Measurements from ENCODE around the gene CCDC117.
"Not testable (repeated sequence)": the region's sequence is repeated elsewhere in the genome, so short reads cannot be mapped to it uniquely, and the experiment has no call there.

The CCDC117 gene

GRCh38 chr22:28772633-28773460 is at the start of gene CCDC117:
TSS of gene CCDC117 (plus strand) at chr22:28772695. CDS start at chr22:28772850, 155 bp downstream.
- DNase-seq (ENCODE audit: low read depth): peak; percentile 88

GRCh38 chr22:28728002-28728401 is 44.5 kb upstream of the CCDC117 start:
- no peak for DNase-seq (ENCODE audit: low read depth)

- DNase-seq (ENCODE audit: low read depth): no peak
These were observed 43.7 kb upstream of the CCDC117 start for GRCh38 chr22:28728621-28729313.

GRCh38 chr22:28730179-28730578 is 42.3 kb upstream of the CCDC117 start:
- DNase-seq (ENCODE audit: low read depth): no peak

GRCh38 chr22:28734393-28734792 is 38.1 kb upstream of the CCDC117 start:
- DNase-seq (ENCODE audit: low read depth): no peak

- no peak for DNase-seq (ENCODE audit: low read depth)
These were observed 36.0 kb upstream of the CCDC117 start for GRCh38 chr22:28736301-28737155.

- DNase-seq (ENCODE audit: low read depth): no peak
These were observed 34.8 kb upstream of the CCDC117 start for GRCh38 chr22:28737701-28738100.

- not testable (repeated sequence) for DNase-seq (ENCODE audit: low read depth)
These were observed 33.6 kb upstream of the CCDC117 start for GRCh38 chr22:28738876-28739275.

GRCh38 chr22:28741200-28741784 is 31.2 kb upstream of the CCDC117 start:
- no peak for DNase-seq (ENCODE audit: low read depth)

GRCh38 chr22:28741785-28742561 is 30.5 kb upstream of the CCDC117 start, which contains the start of the genes CHEK2 and HSCB:
TSS of gene CHEK2 (minus strand) at chr22:28741820. CDS start at chr22:28734721, 7,099 bp downstream.
TSS of gene HSCB (plus strand) at chr22:28742039. CDS start at chr22:28742096, 57 bp downstream.
- peak; percentile 97 for DNase-seq (ENCODE audit: low read depth)

GRCh38 chr22:28742562-28742962 is 29.9 kb upstream of the CCDC117 start:
- DNase-seq (ENCODE audit: low read depth): no peak

GRCh38 chr22:28743852-28744251 is 28.6 kb upstream of the CCDC117 start:
- DNase-seq (ENCODE audit: low read depth): no peak

GRCh38 chr22:28750471-28750881 is 22.0 kb upstream of the CCDC117 start:
- DNase-seq (ENCODE audit: low read depth): no peak

GRCh38 chr22:28754512-28754911 is 18.0 kb upstream of the CCDC117 start:
- DNase-seq (ENCODE audit: low read depth): not testable (repeated sequence)

GRCh38 chr22:28759861-28760560 is 12.5 kb upstream of the CCDC117 start:
- DNase-seq (ENCODE audit: low read depth): no peak

- DNase-seq (ENCODE audit: low read depth): no peak
These were observed 11.1 kb upstream of the CCDC117 start for GRCh38 chr22:28761449-28761755.

GRCh38 chr22:28762000-28762399 is 10.5 kb upstream of the CCDC117 start:
- DNase-seq (ENCODE audit: low read depth): not testable (repeated sequence)

- no peak for DNase-seq (ENCODE audit: low read depth)
These were observed 5.9 kb upstream of the CCDC117 start for GRCh38 chr22:28766628-28767027.

GRCh38 chr22:28768701-28769393 is 3.6 kb upstream of the CCDC117 start:
- no peak for DNase-seq (ENCODE audit: low read depth)
